ENCODE measurements around the gene RBMS2. TPM values are rescaled to one million over a fixed set of nuclear protein-coding genes. Genes with fewer than 3 reads are reported as not detected.

Gene RBMS2
- total and polyA plus RNA-seq, 10 of the 15 experiments (the other 5 are each of a cell fraction or from before 2014, with no cell fraction given) = 0.56 to 7.1 (median 2.4) TPM

DNA sequence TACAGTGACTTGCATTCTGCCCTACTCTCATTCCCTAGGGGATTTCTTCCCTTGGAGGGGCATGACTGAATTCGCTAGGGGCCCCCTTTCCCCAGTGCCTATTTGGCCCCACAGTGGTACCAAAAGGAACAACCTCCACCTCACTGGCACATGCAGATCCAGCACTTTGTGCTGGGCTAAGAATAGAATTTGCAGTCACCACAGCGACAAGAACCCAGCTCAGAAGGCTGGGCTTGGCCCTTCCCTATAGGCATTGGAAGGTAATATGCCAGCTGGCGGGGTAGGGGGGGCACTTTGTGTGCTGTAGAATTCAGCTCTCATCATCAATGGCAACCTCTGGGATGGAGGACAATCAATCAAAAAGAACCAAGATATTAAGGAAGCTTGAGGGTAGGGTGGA lies 94.6 kb downstream of the RBMS2 start:
- Histone ChIP-seq H4K20me1 (ENCODE audit: control insufficient read depth, insufficient read depth) (no peaks in the 10 kb centered on the region), H3K4me3 (no peak overlapping the region), H2AFZ (ENCODE audit: control insufficient read depth, low read depth, low read length) (no peak overlapping the region), H3K9ac (ENCODE audit: control insufficient read depth, insufficient read depth, low read length) (no peak overlapping the region), H3K27ac (ENCODE audit: control insufficient read depth, insufficient read depth) (no peak overlapping the region), H3K9me3 (replicated peaks; ENCODE audit: control insufficient read depth, insufficient read depth, low read length) (no peaks in the 10 kb centered on the region), H3K27me3 (replicated peaks in 1 of 2; ENCODE audit: control insufficient read depth in 2 of 2, insufficient read depth in 2 of 2, low read length in 1 of 2) (no peaks in the 10 kb centered on the region), H3K79me2 (ENCODE audit: control insufficient read depth, insufficient read depth, low read length) (peaks cover 26% of the 10 kb centered on the region), H3K4me1 (ENCODE audit: control insufficient read depth, insufficient read depth, low read length) (no peaks in the 10 kb centered on the region), H3K36me3 (ENCODE audit: control insufficient read depth in 2 of 2, insufficient read depth in 2 of 2, low read length in 1 of 2) (peaks cover 44 to 58% of the 10 kb centered on the region in 2 experiments), H3K4me2 (ENCODE audit: control insufficient read depth, insufficient read depth) (no peak overlapping the region)
- intact Hi-C loops (cut with micrococcal nuclease; ENCODE audit: unreplicated experiment) (no loop called here), in situ Hi-C loops (cut with MboI) (no loop called here)
- DNase-seq (ENCODE audit: low read depth, low spot score) = no peak
- SMC1A ChIA-PET (ENCODE audit: uncharacterized antibody, unreplicated experiment) = interaction anchor here (0.8 to 1.2 kb wide), 3 partner anchors 20 to 372 kb away, joined by 3 to 4 read pairs (median 3); no protein-coding TSS in a partner anchor
- POLR2A ChIA-PET = interaction anchor here (2.0 kb wide), 1 partner anchor 10 kb away, joined by 5 read pairs; no protein-coding TSS in a partner anchor
- BruUV-seq (replicated peaks) = no TSS peak
- CTCF ChIA-PET = interaction anchor here (1.6 kb wide), 1 partner anchor 12 kb away, joined by 5 read pairs; no protein-coding TSS in a partner anchor
- no peak for FAIRE-seq
- no peak for TF ChIP-seq MYB (IDR thresholded peaks at IDR 0.05; ENCODE audit: borderline replicate concordance, low read depth, low read length)
- no peak for TF ChIP-seq MXI1 (IDR thresholded peaks at IDR 0.05; ENCODE audit: low read depth, low read length)
- no peak for TF ChIP-seq STAT3 (IDR thresholded peaks at IDR 0.05; ENCODE audit: low read depth, low read length)
- TF ChIP-seq KDM1A (IDR thresholded peaks at IDR 0.05; ENCODE audit: borderline replicate concordance) = no peak
- TF ChIP-seq SMC3 (IDR thresholded peaks at IDR 0.05; ENCODE audit: borderline replicate concordance, low read length) = no peak
- no peak for TF ChIP-seq CBX3 (IDR thresholded peaks at IDR 0.05; ENCODE audit: borderline replicate concordance, low read depth)
- no peak for TF ChIP-seq BACH1 (IDR thresholded peaks at IDR 0.05; ENCODE audit: borderline replicate concordance)
- no peak for TF ChIP-seq SPI1 (IDR thresholded peaks at IDR 0.05; ENCODE audit: borderline replicate concordance, insufficient read depth, low read depth, low read length)
- no peak for TF ChIP-seq BRCA1 (IDR thresholded peaks at IDR 0.05; ENCODE audit: low read depth, low read length)
- no peak for TF ChIP-seq RB1 (IDR thresholded peaks at IDR 0.05; ENCODE audit: borderline replicate concordance)
- no peak for TF ChIP-seq KAT2A (conservative IDR thresholded peaks at IDR 0.05; ENCODE audit: control insufficient read depth, low read depth, low read length)
- no peak for TF ChIP-seq CBFB (IDR thresholded peaks at IDR 0.05; ENCODE audit: low read depth)
- WGBS (ENCODE audit: insufficient coverage, insufficient replicate concordance, low lambda C conversion rate, missing lambda C conversion rate) = 96% methylated on average over 3 of the region's 3 CpGs
- no peak for ATAC-seq
- RAD21 ChIA-PET (ENCODE audit: unreplicated experiment) = interaction anchor here (0.9 kb wide), 1 partner anchor 21 kb away, joined by 4 read pairs; no protein-coding TSS in a partner anchor
